Measurements from ENCODE around the gene YES1. TPM values are rescaled to one million over a fixed set of nuclear protein-coding genes. Genes with fewer than 3 reads are reported as not detected.

YES1 gene
- total RNA-seq, 1 donor from 2014 or later = 209 TPM

GRCh38 chr18:697800-698199 is 114.2 kb downstream of the YES1 start:
- Histone ChIP-seq H3K9me3 (ENCODE audit: low read depth) (no peaks in the 10 kb centered on the region), H3F3A (ENCODE audit: low read depth) (no peaks in the 10 kb centered on the region), H3K4me1 (no peaks in the 10 kb centered on the region), H3K4me3 (no peak overlapping the region), H4K20me1 (ENCODE audit: low read depth) (peaks cover 4% of the 10 kb centered on the region), H2AFZ (replicated peaks) (no peak overlapping the region), H3K27ac (no peak overlapping the region), H3K27me3 (no peaks in the 10 kb centered on the region), H3K79me2 (ENCODE audit: low read depth) (no peaks in the 10 kb centered on the region), H3K9ac (no peak overlapping the region), H3K4me2 (no peak overlapping the region), H3K36me3 (no peaks in the 10 kb centered on the region)
- peaks cover 15% of the 10 kb centered on the region for H3K36me3 Mint-ChIP-seq
- no peaks in the 10 kb centered on the region for H3K27me3 Mint-ChIP-seq (ENCODE audit: insufficient read depth, low read depth)
- TF ChIP-seq EZH2phosphoT487 (IDR thresholded peaks at IDR 0.05) (no peak), EZH2 (IDR thresholded peaks at IDR 0.05) (no peak), CTCF (IDR thresholded peaks at IDR 0.05) (no peak)
- no peak overlapping the region for H3K27ac Mint-ChIP-seq
- H3K4me1 Mint-ChIP-seq = peaks cover 12% of the 10 kb centered on the region
- no peak overlapping the region for H3K4me3 Mint-ChIP-seq
- no peaks in the 10 kb centered on the region for H3K9me3 Mint-ChIP-seq
- DNase-seq (ENCODE audit: low spot score) = no peak

DNA sequence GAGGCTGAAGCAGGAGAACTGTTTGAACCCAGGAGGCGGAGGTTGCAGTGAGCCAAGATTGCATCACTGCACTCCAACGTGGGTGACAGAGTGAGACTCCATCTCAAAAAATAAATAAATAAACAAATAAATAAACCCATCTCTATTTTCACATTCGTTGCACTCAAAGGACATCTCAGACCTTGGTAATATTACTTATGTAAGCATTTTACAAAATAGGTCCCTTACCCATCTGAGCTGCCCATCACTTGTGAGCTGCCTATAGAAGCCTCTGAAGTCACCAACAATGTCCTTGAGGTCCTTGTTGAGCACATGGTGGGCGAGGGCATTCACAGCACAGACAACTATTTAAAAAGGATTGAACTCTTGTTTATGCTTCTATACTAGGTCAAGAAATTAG is 115.0 kb downstream of the YES1 start:
- Histone ChIP-seq H3K36me3 (no peaks in the 10 kb centered on the region), H3F3A (ENCODE audit: low read depth) (no peaks in the 10 kb centered on the region), H3K27me3 (no peaks in the 10 kb centered on the region), H3K4me1 (no peaks in the 10 kb centered on the region), H3K27ac (no peak overlapping the region), H4K20me1 (ENCODE audit: low read depth) (peaks cover 4% of the 10 kb centered on the region), H3K9ac (no peak overlapping the region), H3K4me2 (no peak overlapping the region), H3K79me2 (ENCODE audit: low read depth) (no peaks in the 10 kb centered on the region), H2AFZ (replicated peaks) (no peak overlapping the region), H3K9me3 (ENCODE audit: low read depth) (no peaks in the 10 kb centered on the region), H3K4me3 (no peak overlapping the region)
- no peak for DNase-seq (ENCODE audit: low spot score)
- TF ChIP-seq EZH2 (IDR thresholded peaks at IDR 0.05) (no peak), CTCF (IDR thresholded peaks at IDR 0.05) (no peak), EZH2phosphoT487 (IDR thresholded peaks at IDR 0.05) (no peak)
- Mint-ChIP-seq H3K4me1 (peaks cover 12% of the 10 kb centered on the region), H3K4me3 (no peak overlapping the region), H3K27ac (no peak overlapping the region), H3K9me3 (no peaks in the 10 kb centered on the region), H3K36me3 (peaks cover 17% of the 10 kb centered on the region), H3K27me3 (ENCODE audit: insufficient read depth, low read depth) (no peaks in the 10 kb centered on the region)

- Histone ChIP-seq H3K9me3 (ENCODE audit: low read depth) (no peaks in the 10 kb centered on the region), H2AFZ (replicated peaks) (no peak overlapping the region), H3K27ac (no peak overlapping the region), H3K36me3 (no peaks in the 10 kb centered on the region), H3K4me3 (no peak overlapping the region), H3K4me1 (no peaks in the 10 kb centered on the region), H3K4me2 (no peak overlapping the region), H3K27me3 (peaks cover 17% of the 10 kb centered on the region), H3F3A (ENCODE audit: low read depth) (peaks cover 4% of the 10 kb centered on the region), H3K79me2 (ENCODE audit: low read depth) (no peaks in the 10 kb centered on the region), H3K9ac (no peak overlapping the region), H4K20me1 (ENCODE audit: low read depth) (peaks cover 10% of the 10 kb centered on the region)
- Mint-ChIP-seq H3K9me3 (no peaks in the 10 kb centered on the region), H3K4me3 (no peak overlapping the region), H3K4me1 (peaks cover 12% of the 10 kb centered on the region), H3K27ac (no peak overlapping the region), H3K27me3 (ENCODE audit: insufficient read depth, low read depth) (no peaks in the 10 kb centered on the region), H3K36me3 (peaks cover 18% of the 10 kb centered on the region)
- no peak for DNase-seq (ENCODE audit: low spot score)
- TF ChIP-seq EZH2 (IDR thresholded peaks at IDR 0.05) = no peak
- no peak for TF ChIP-seq EZH2phosphoT487 (IDR thresholded peaks at IDR 0.05)
- no peak for TF ChIP-seq CTCF (IDR thresholded peaks at IDR 0.05)
Measured at GRCh38 chr18:693466-694187, 118.4 kb downstream of the YES1 start.
